ENCODE data around the gene NCCRP1. TPM values are rescaled to one million over a fixed set of nuclear protein-coding genes. Genes with fewer than 3 reads are reported as not detected.
A peak's percentile ranks its signal among the peaks of the same experiment; 100 is the strongest.

NCCRP1 gene
- total RNA-seq (2021; ENCODE audit: unreplicated experiment) (0.46 TPM), Bru-seq, nascent RNA (percentile 29 among the genes with signal in this experiment), BruChase-seq, experiment 1, labeled RNA remaining after a 2-hour chase (percentile 38 among the genes with signal in this experiment), BruChase-seq, experiment 2, labeled RNA remaining after a 6-hour chase (percentile 33 among the genes with signal in this experiment)
- polyA plus RNA-seq (2012; ENCODE audit: insufficient read length), result 0.85 TPM
- long read RNA-seq, partial matches to known transcripts, result 1 of 1 reads
- long read RNA-seq, other reads (novel, unspliced or antisense), result 0 of 1 reads

- Histone ChIP-seq H3K4me3 (ENCODE audit: low read depth in 2 of 2, low read length in 2 of 2) (no peak within 1 kb of the TSS), H3K4me1 (ENCODE audit: control insufficient read depth, insufficient read depth, low read length) (peaks cover 17% of the 10 kb centered on the region), H3K9me3 (ENCODE audit: control insufficient read depth, insufficient read depth, low read depth, low read length) (no peaks in the 10 kb centered on the region), H3K36me3 (ENCODE audit: control insufficient read depth, insufficient read depth, low read length) (no peaks in the 10 kb centered on the region), H3K27ac (ENCODE audit: low read length) (no peak within 1 kb of the TSS), H3K27me3 (ENCODE audit: control insufficient read depth, insufficient read depth, low read length) (no peaks in the 10 kb centered on the region)
- TF ChIP-seq SIN3A (IDR thresholded peaks at IDR 0.05; ENCODE audit: borderline replicate concordance, insufficient read depth, low read depth, low read length) (no peak), REST (IDR thresholded peaks at IDR 0.05; ENCODE audit: insufficient read depth in 1 of 2, low read depth in 2 of 2, low read length in 1 of 2) (no peak)
- DNase-seq (ENCODE audit: low read depth, low spot score), result no peak
- peak; percentile 28 for ATAC-seq
- in situ Hi-C loops (cut with HindIII; ENCODE audit: low pct_unique_long_range_greater_than_20kb, low sequenced_read_pairs) (no loop called here), intact Hi-C loops (cut with micrococcal nuclease; ENCODE audit: unreplicated experiment) (no loop called here)
- ChIA-PET POLR2A (no interaction called here), CTCF (interaction anchor here (0.6 kb wide), 3 partner anchors 13 to 145 kb away, joined by 3 to 7 read pairs (median 4); partner anchors contain the start of gene SAMD4B)
- BruUV-seq (replicated peaks), result no TSS peak
These were observed at the start of gene NCCRP1 for GRCh38 chr19:39196860-39197562. TSS of gene NCCRP1 (plus strand) at chr19:39196964. CDS start at chr19:39196983, 19 bp downstream.

- in situ Hi-C loops (cut with HindIII; ENCODE audit: low pct_unique_long_range_greater_than_20kb, low sequenced_read_pairs), result no loop called here
- no peak for DNase-seq (ENCODE audit: low read depth, low spot score)
These were observed 49.3 kb upstream of the NCCRP1 start for GRCh38 chr19:39147480-39147879.

More at GRCh38 chr19:39147480-39147879, 49.3 kb upstream of the NCCRP1 start:
- intact Hi-C loops (cut with micrococcal nuclease; ENCODE audit: unreplicated experiment), result no loop called here
- CTCF ChIA-PET, result no interaction called here
- no peaks in the 10 kb centered on the region for H3K9me3 ChIP-seq (ENCODE audit: control insufficient read depth, insufficient read depth, low read depth, low read length)
- H3K4me3 ChIP-seq (ENCODE audit: low read depth in 2 of 2, low read length in 2 of 2), result no peak overlapping the region
- no peak for ATAC-seq
- no TSS peak for BruUV-seq (replicated peaks)
- H3K36me3 ChIP-seq (ENCODE audit: control insufficient read depth, insufficient read depth, low read length), result no peaks in the 10 kb centered on the region
- H3K4me1 ChIP-seq (ENCODE audit: control insufficient read depth, insufficient read depth, low read length), result peaks cover 24% of the 10 kb centered on the region
- H3K27me3 ChIP-seq (ENCODE audit: control insufficient read depth, insufficient read depth, low read length), result no peaks in the 10 kb centered on the region
- POLR2A ChIA-PET, result no interaction called here
- H3K27ac ChIP-seq (ENCODE audit: low read length), result no peak overlapping the region
- TF ChIP-seq REST (IDR thresholded peaks at IDR 0.05; ENCODE audit: insufficient read depth in 1 of 2, low read depth in 2 of 2, low read length in 1 of 2) (no peak), TCF7L2 (IDR thresholded peaks at IDR 0.05; ENCODE audit: low read depth, low read length) (no peak)
- TF ChIP-seq, protein P1, sequence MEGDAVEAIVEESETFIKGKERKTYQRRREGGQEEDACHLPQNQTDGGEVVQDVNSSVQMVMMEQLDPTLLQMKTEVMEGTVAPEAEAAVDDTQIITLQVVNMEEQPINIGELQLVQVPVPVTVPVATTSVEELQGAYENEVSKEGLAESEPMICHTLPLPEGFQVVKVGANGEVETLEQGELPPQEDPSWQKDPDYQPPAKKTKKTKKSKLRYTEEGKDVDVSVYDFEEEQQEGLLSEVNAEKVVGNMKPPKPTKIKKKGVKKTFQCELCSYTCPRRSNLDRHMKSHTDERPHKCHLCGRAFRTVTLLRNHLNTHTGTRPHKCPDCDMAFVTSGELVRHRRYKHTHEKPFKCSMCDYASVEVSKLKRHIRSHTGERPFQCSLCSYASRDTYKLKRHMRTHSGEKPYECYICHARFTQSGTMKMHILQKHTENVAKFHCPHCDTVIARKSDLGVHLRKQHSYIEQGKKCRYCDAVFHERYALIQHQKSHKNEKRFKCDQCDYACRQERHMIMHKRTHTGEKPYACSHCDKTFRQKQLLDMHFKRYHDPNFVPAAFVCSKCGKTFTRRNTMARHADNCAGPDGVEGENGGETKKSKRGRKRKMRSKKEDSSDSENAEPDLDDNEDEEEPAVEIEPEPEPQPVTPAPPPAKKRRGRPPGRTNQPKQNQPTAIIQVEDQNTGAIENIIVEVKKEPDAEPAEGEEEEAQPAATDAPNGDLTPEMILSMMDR (IDR thresholded peaks at IDR 0.05), result no peak

Measured in Panc1 (cell line).